GM23248 (cell line): ENCODE measurements around the gene IGFN1. TPM values are rescaled to one million over a fixed set of nuclear protein-coding genes. Genes with fewer than 3 reads are reported as not detected.

Source experiments
- DNase-seq: peaks from one replicate; pipeline ENCODE4 v3.0.0-alpha.2; 2015
- H2AFZ ChIP-seq: fragments of 200-600 bp; sonication (generic); 2 replicates; pipeline ENCODE4 v1.6.1; 2016; ENCODE audit warnings: antibody characterized with exemption
- H3F3A ChIP-seq: fragments of 200-600 bp; sonication (generic); 2 replicates; pipeline ENCODE4 v1.6.1; 2016; ENCODE audit warnings: mild to moderate bottlenecking, antibody characterized with exemption, mixed run types; ENCODE audit not compliant: insufficient read depth
- H3K27ac ChIP-seq: fragments of 200-600 bp; sonication (generic); 2 replicates; pipeline ENCODE4 v1.5.1; 2016; ENCODE audit warnings: mild to moderate bottlenecking
- H3K27me3 ChIP-seq: fragments of 200-600 bp; sonication (generic); replicated peaks from 2 replicates; pipeline ENCODE4 v1.6.1; 2016; ENCODE audit warnings: mild to moderate bottlenecking; ENCODE audit not compliant: insufficient read depth
- H3K36me3 ChIP-seq: fragments of 200-600 bp; sonication (generic); 2 replicates; pipeline ENCODE4 v1.6.1; 2016; ENCODE audit warnings: low read depth, mild to moderate bottlenecking
- H3K4me1 ChIP-seq: fragments of 200-600 bp; sonication (generic); 2 replicates; pipeline ENCODE4 v1.6.1; 2016; ENCODE audit warnings: mild to moderate bottlenecking; ENCODE audit not compliant: insufficient read depth
- H3K4me2 ChIP-seq: fragments of 200-600 bp; sonication (generic); one replicate; pipeline ENCODE4 v1.6.1; 2016; ENCODE audit warnings: mild to moderate bottlenecking; ENCODE audit not compliant: unreplicated experiment
- H3K4me3 ChIP-seq: fragments of 200-600 bp; sonication (generic); 2 replicates; pipeline ENCODE4 v1.5.1; 2016; ENCODE audit warnings: mild to moderate bottlenecking
- H3K79me2 ChIP-seq: fragments of 200-600 bp; sonication (generic); 2 replicates; pipeline ENCODE4 v1.6.1; 2016; ENCODE audit warnings: mild to moderate bottlenecking; ENCODE audit not compliant: insufficient read depth
- H3K9ac ChIP-seq: fragments of 200-600 bp; sonication (generic); 2 replicates; pipeline ENCODE4 v1.6.1; 2016; ENCODE audit warnings: mild to moderate bottlenecking
- H3K9me2 ChIP-seq: fragments of 200-600 bp; sonication (generic); 2 replicates; pipeline ENCODE4 v1.6.1; 2016; ENCODE audit warnings: mixed run types, mild to moderate bottlenecking, moderate library complexity; ENCODE audit not compliant: insufficient read depth
- H3K9me3 ChIP-seq: fragments of 200-600 bp; sonication (generic); one replicate; pipeline ENCODE4 v1.6.1; 2017; ENCODE audit warnings: low read depth
- H4K20me1 ChIP-seq: fragments of 200-600 bp; sonication (generic); 2 replicates; pipeline ENCODE4 v1.6.0; 2016; ENCODE audit not compliant: insufficient read depth
- EZH2 ChIP-seq: fragments of 200-600 bp; sonication (generic); IDR thresholded peaks from 2 replicates; pipeline ENCODE4 v1.6.1; 2018; ENCODE audit warnings: antibody characterized with exemption, mild to moderate bottlenecking; ENCODE audit not compliant: insufficient read depth, poor library complexity, severe bottlenecking
- EZH2phosphoT487 ChIP-seq: fragments of 200-600 bp; sonication (generic); IDR thresholded peaks from 2 replicates; pipeline ENCODE4 v1.6.1; 2018; ENCODE audit warnings: antibody characterized with exemption, moderate library complexity, mild to moderate bottlenecking, low read depth; ENCODE audit not compliant: insufficient read depth
- WGBS, 2 experiments: methylation state at CpG; one replicate each; pipeline ENCODE4 v1.1.6; 2015 to 2017; ENCODE audit warnings: low lambda C conversion rate in 2 of 2, low coverage in 1 of 2; ENCODE audit errors: missing lambda C conversion rate in 2 of 2; 5-methylcytosine and 5-hydroxymethylcytosine counted together
- in situ Hi-C: fragments of 300-500 bp; cut with MboI; formaldehyde crosslinking; loops from 2 replicates; pipeline ENCODE4 v1.15.0; 2020
- polyA plus RNA-seq: library from polyadenylated mRNA; unstranded; fragments of >200 nt; fragmentation: Nextera tagmentation; extraction: Ambion mirVana; gene quantifications from 2 replicates; pipeline ENCODE4 v1.2.1, GENCODE V29; 2016
- total RNA-seq: library from RNA; depleted of rRNA; stranded (reverse); fragments of >200 nt; shearing (Covaris generic); gene quantifications from 2 replicates; pipeline ENCODE4 v1.2.3, GENCODE V29; 2014

The IGFN1 gene
- total and polyA plus RNA-seq, 2 experiments from 2014 or later, result not detected

- no peaks in the 10 kb centered on the region for H3K9me2 ChIP-seq
- no peaks in the 10 kb centered on the region for H3K9me3 ChIP-seq
- in situ Hi-C loops, result loop anchor here (10.0 kb wide), 1 partner anchor 115 kb away; no protein-coding TSS in a partner anchor
- 83 to 89% methylated on average over 3 of the region's 3 CpGs for WGBS, 2 experiments
- no peaks in the 10 kb centered on the region for H3K4me1 ChIP-seq
- no peak overlapping the region for H3K4me2 ChIP-seq
- no peak overlapping the region for H3K27ac ChIP-seq
- peaks cover 48% of the 10 kb centered on the region for H3K27me3 ChIP-seq
- no peak for DNase-seq
- no peaks in the 10 kb centered on the region for H3K79me2 ChIP-seq
- no peaks in the 10 kb centered on the region for H3F3A ChIP-seq
- no peaks in the 10 kb centered on the region for H3K36me3 ChIP-seq
- no peak overlapping the region for H2AFZ ChIP-seq
- no peak overlapping the region for H3K9ac ChIP-seq
- no peak overlapping the region for H3K4me3 ChIP-seq
- no peak for TF ChIP-seq EZH2phosphoT487
- TF ChIP-seq EZH2, result no peak
- H4K20me1 ChIP-seq, result no peaks in the 10 kb centered on the region
Observed at GRCh38 chr1:201240171-201240570, 49.5 kb downstream of the IGFN1 start.

GRCh38 chr1:201241736-201242135, 51.1 kb downstream of the IGFN1 start:
- TF ChIP-seq EZH2phosphoT487, result no peak
- no peak for TF ChIP-seq EZH2
- 93 to 94% methylated on average over 2 of the region's 2 CpGs for WGBS, 2 experiments

GRCh38 chr1:201245082-201245481, 54.5 kb downstream of the IGFN1 start:
- Histone ChIP-seq H2AFZ (no peak overlapping the region), H3K9me2 (no peaks in the 10 kb centered on the region), H3F3A (no peaks in the 10 kb centered on the region), H3K36me3 (no peaks in the 10 kb centered on the region), H3K4me1 (no peaks in the 10 kb centered on the region), H3K27me3 (peaks cover 68% of the 10 kb centered on the region), H3K79me2 (no peaks in the 10 kb centered on the region), H3K9me3 (no peaks in the 10 kb centered on the region), H4K20me1 (no peaks in the 10 kb centered on the region), H3K4me3 (no peak overlapping the region), H3K4me2 (no peak overlapping the region), H3K27ac (no peak overlapping the region), H3K9ac (no peak overlapping the region)
- TF ChIP-seq EZH2 (no peak), EZH2phosphoT487 (no peak)
- WGBS, 2 experiments, result 38 to 50% methylated on average over 1 of the region's 1 CpG
- no peak for DNase-seq
- in situ Hi-C loops, result loop anchor here (10.0 kb wide), 1 partner anchor 110 kb away; no protein-coding TSS in a partner anchor

More at GRCh38 chr1:201241736-201242135, 51.1 kb downstream of the IGFN1 start:
- Histone ChIP-seq H3K4me1 (no peaks in the 10 kb centered on the region), H3K79me2 (no peaks in the 10 kb centered on the region), H3K9me3 (no peaks in the 10 kb centered on the region), H3K9ac (no peak overlapping the region), H3K4me2 (no peak overlapping the region), H3K4me3 (no peak overlapping the region), H2AFZ (no peak overlapping the region), H3K27ac (no peak overlapping the region), H4K20me1 (no peaks in the 10 kb centered on the region), H3K9me2 (no peaks in the 10 kb centered on the region), H3F3A (no peaks in the 10 kb centered on the region), H3K27me3 (peaks cover 64% of the 10 kb centered on the region), H3K36me3 (no peaks in the 10 kb centered on the region)
- in situ Hi-C loops, result loop anchor here (10.0 kb wide), 1 partner anchor 113 kb away; no protein-coding TSS in a partner anchor
- no peak for DNase-seq

- Histone ChIP-seq H3K27ac (no peak overlapping the region), H3K79me2 (no peaks in the 10 kb centered on the region), H4K20me1 (no peaks in the 10 kb centered on the region), H2AFZ (no peak overlapping the region), H3F3A (no peaks in the 10 kb centered on the region), H3K27me3 (peaks cover 33% of the 10 kb centered on the region), H3K4me2 (no peak overlapping the region), H3K4me3 (no peak overlapping the region), H3K9me3 (no peaks in the 10 kb centered on the region), H3K36me3 (no peaks in the 10 kb centered on the region), H3K4me1 (no peaks in the 10 kb centered on the region), H3K9ac (no peak overlapping the region), H3K9me2 (no peaks in the 10 kb centered on the region)
- in situ Hi-C loops, result loop anchor here (10.0 kb wide), 1 partner anchor 106 kb away; no protein-coding TSS in a partner anchor
- no peak for DNase-seq
- WGBS, 2 experiments, result 83 to 90% methylated on average over 14 of the region's 14 CpGs
- TF ChIP-seq EZH2phosphoT487, result no peak
- no peak for TF ChIP-seq EZH2
Observed at GRCh38 chr1:201248721-201249559, 58.3 kb downstream of the IGFN1 start.
